Measurements from ENCODE around the gene PRDX5.

Gene PRDX5

GRCh38 chr11:64317961-64318765 is at the start of gene PRDX5:
PRDX5 (plus strand) TSS chr11:64318121; CDS start chr11:64318216, 95 bp downstream.
- peak; percentile 96 for DNase-seq

- no peak for DNase-seq
These were observed 48.9 kb upstream of the PRDX5 start for GRCh38 chr11:64268893-64269539.

- peak; percentile 99 for DNase-seq
These were observed 48.2 kb upstream of the PRDX5 start for GRCh38 chr11:64269540-64270220.

GRCh38 chr11:64275031-64275800 is 42.7 kb upstream of the PRDX5 start:
- DNase-seq: no peak

GRCh38 chr11:64275841-64276240 is 42.1 kb upstream of the PRDX5 start:
- DNase-seq: no peak

DNA sequence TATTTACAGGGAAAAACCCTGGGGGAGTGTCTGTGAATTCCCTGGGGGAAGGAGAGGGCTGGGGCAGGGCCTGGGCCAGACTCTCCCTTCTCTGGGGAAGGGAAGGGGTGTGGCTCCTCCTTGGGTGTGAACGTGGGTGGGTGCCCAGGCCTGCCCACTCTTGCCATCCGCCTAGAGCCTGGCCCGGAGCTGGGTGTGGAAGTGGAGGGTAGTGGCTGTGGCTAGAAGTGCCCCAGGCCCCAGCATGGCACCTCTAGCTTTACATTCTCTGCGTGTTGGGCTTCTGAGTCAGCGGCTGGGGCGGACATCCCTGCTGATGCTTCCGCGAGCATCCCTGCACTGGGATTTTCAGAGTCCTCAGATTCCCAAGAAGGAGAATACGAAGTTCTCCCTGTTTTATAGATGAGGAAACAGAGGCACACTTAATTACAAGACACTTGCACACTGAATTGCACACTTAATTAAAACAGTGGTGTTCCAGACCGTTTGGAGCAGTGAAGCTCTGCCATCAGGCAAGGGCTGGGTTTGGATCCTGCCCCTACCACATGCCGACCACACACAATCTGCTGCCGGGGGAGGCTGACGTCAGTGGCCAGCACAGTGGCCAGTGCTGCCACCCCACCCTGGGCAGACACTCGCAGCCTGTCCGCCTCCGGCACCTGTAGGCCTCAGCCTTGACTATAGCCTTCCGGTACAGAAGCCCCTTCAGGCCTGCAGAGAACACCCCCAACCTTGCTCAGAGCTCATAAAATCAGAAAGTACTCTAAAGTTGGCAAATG is 41.1 kb upstream of the PRDX5 start:
- DNase-seq: no peak

DNA sequence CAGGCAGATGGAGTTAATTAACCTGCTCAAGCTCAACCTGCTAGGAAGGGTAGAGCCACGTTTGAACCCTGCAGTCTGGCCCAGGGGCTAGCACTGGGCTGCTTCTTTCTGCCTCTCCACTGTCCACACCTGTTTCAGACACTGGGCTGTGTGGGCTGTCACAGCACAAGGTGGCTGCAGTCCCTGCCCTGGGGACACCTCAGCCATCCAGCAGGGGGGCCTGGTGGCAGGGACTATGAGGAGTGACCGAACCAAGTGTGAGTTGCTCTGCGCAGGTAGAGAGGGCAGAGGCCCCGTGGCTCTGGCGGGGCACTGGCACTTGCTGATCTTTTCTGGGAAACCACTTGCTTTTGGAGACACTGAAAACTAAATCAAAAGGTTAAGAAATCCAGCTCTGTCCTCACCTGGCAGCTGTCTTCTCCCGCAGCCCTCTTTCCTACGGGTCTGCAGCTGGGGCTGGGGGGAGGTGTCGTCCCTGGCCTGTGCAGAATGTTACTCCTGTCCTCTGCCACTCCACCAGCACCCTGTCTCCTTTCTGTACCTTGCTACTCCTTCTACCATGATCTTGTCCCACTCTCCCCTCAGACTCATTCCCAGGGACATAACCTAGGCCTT is 39.2 kb upstream of the PRDX5 start:
- DNase-seq: no peak

GRCh38 chr11:64281957-64282770 is 35.8 kb upstream of the PRDX5 start:
- no peak for DNase-seq

- DNase-seq: no peak
These were observed 34.8 kb upstream of the PRDX5 start for GRCh38 chr11:64283092-64283491.

GRCh38 chr11:64284048-64284961 is 33.6 kb upstream of the PRDX5 start, which contains the start of gene BAD:
BAD (minus strand) TSS chr11:64284665; CDS start chr11:64284368, 297 bp downstream.
- peak; percentile 86 for DNase-seq

DNA sequence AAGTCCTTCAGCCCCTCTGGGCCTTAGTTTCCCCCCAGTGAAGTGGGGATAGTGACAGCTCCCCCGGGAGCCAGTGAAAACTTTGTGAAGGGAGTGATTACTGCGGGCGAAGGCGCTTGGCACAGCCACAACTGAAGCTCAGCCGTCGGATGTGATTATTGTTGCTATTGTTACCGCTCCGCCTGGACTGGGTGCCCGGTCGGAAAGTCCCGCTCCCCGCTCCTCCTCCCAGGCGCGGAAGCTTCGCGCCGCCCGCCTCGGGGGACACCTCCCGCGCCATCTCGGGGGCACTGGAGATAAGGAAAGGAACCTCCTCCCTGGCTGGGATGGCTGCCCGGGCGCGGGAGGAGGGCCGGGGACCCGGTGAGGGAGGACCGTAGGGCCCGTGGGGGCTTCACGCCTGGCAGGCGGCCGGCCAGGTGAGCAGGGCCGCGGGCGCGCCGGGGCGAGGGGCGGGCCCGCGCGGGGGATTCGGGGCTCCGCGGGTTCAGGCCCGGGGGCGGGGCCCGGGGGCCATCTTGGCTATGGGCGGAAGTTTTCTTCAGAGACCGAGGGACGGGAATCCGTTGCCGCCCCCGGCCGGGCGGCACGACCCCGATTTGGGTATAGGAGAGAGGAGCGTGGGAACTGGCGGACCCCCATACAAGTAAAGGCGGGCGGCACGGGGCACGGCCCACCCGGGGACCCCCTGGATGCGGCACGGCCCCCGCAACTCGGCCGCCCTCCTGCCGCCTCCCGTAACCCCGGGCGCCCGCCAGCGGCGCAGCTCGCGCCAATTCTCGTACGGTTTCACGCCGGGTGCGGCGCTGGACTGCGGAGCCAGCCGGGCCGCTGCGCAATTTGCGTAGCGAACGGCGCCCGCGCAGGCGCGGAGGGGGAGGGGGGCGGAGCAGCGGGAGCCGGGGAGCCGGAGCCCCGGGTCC is 32.7 kb upstream of the PRDX5 start, which contains the start of gene GPR137:
TSS of gene GPR137 (plus strand) at position 887 of the 923 bp plus-strand sequence. CDS start 677 bp downstream, outside the sequence.
- DNase-seq: peak; percentile 57

DNA sequence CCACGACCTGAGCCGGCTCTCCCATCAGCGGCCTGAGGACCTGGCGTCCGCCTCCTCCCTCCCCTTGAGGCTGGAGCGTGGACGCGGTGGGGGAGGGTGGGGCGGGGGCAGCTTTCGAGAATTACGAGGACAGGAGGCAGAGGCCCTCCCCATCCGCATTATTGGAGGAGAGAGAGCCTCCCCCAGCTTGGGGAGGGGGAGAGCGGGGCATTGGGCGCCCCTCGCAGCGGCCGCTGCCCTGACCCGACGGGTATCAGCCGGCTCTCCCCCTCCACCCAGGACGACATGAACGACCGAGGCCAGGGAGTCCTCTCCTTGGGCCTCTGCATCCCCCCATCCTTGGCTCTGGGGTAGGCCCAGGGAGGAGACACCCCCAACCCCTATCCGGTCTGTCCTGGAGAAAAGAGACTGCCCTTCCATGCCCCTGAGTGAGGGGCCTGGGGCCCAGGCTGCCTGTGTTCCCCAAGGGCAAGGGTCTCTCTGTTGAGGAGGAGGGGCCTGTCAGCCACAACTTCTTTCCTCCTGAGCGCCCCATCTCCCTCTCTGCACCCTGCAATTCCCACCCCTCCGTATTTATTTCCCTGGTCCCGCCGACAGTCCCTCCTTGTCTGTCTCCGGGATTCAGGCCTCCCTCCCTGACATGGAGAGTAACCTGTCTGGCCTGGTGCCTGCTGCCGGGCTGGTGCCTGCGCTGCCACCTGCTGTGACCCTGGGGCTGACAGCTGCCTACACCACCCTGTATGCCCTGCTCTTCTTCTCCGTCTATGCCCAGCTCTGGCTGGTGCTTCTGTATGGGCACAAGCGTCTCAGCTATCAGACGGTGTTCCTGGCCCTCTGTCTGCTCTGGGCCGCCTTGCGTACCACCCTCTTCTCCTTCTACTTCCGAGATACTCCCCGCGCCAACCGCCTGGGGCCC is 31.8 kb upstream of the PRDX5 start:
- DNase-seq: no peak

DNA sequence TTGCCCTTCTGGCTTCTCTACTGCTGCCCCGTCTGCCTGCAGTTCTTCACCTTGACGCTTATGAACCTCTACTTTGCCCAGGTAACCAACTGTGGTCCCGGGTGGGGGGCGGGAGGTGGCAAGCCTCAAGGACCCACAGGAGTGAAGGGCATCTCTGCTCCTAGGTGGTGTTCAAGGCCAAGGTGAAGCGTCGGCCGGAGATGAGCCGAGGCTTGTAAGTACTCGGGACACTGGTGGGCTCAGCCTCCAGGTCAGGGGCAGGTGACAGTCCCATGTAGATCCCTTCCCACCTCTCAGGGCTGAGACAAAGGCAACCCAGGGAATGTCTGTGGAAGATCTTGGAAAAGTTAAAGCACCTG is 31.1 kb upstream of the PRDX5 start:
- no peak for DNase-seq

DNA sequence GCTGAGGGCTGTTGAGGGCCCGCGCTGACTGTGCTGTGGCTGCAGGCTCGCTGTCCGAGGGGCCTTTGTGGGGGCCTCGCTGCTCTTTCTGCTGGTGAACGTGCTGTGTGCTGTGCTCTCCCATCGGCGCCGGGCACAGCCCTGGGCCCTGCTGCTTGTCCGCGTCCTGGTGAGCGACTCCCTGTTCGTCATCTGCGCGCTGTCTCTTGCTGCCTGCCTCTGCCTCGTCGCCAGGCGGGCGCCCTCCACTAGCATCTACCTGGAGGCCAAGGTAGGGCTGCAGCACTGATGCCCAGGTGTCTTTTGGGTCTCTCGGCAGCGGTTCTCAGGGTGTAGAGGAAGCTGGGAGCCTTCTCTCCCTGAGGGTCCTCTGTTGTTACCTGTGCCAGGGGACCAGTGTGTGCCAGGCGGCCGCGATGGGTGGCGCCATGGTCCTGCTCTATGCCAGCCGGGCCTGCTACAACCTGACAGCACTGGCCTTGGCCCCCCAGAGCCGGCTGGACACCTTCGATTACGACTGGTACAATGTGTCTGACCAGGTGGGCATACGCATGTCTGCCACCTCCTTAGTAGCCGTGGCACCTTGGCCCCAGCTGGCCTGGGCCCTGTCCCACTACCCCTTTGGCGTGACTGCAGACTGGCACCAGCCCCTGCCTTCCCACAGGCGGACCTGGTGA is 30.1 kb upstream of the PRDX5 start:
- DNase-seq: no peak

DNA sequence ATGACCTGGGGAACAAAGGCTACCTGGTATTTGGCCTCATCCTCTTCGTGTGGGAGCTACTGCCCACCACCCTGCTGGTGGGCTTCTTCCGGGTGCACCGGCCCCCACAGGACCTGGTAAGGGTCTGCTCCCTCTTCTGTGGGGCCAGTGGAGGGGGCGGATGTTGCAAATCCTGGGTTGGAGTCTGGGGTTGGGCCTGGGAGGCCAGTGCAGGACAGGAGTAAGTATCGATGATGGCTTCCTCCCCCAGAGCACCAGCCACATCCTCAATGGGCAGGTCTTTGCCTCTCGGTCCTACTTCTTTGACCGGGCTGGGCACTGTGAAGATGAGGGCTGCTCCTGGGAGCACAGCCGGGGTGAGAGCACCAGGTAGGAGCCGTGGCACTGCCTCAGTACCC is 29.6 kb upstream of the PRDX5 start:
- no peak for DNase-seq

- DNase-seq: no peak
These were observed 28.8 kb upstream of the PRDX5 start for GRCh38 chr11:64289002-64289564.

All from NCI-H446 treated with DMSO at 0.1 percent for 48 hours (cell line).